Activated naive CD4-positive, alpha-beta T cell treated with anti-CD3 and anti-CD28 coated beads, Interleukin-2, amount 50 U/mL, for 72 hours (primary cell): ENCODE data around the gene STX1A. TPM values are rescaled to one million over a fixed set of nuclear protein-coding genes. Genes with fewer than 3 reads are reported as not detected.

Experiments
- ATAC-seq, 2 donors: fragments of 150-1000 bp; cut with Tn5 transposase; 2 replicates each; pipeline ENCODE4 v1.10.0; 2021; ENCODE audit warnings: mild to moderate bottlenecking in 2 of 2, moderate library complexity in 2 of 2
- DNase-seq, 2 donors: peaks; one replicate each; pipeline ENCODE4 v3.0.0; 2021 to 2022; ENCODE audit warnings: low spot score in 2 of 2
- H3K27ac Mint-ChIP-seq, 2 donors: one replicate each; pipeline ENCODE4 v1.8.0; 2022; ENCODE audit warnings: mild to moderate bottlenecking in 2 of 2, mixed read lengths in 2 of 2
- H3K36me3 Mint-ChIP-seq, 2 donors: one replicate each; pipeline ENCODE4 v1.8.0; 2022; ENCODE audit warnings: mixed read lengths in 2 of 2
- H3K9me3 Mint-ChIP-seq, 2 donors: one replicate each; pipeline ENCODE4 v1.8.0; 2022; ENCODE audit warnings: mixed read lengths in 2 of 2
- total RNA-seq, 2 donors: library from RNA; stranded (reverse); gene quantifications; one replicate each; pipeline ENCODE4 v1.2.3, GENCODE V29; 2022

The STX1A gene
- total RNA-seq, 2 donors from 2014 or later, result 8.8 to 14.0 TPM

DNA sequence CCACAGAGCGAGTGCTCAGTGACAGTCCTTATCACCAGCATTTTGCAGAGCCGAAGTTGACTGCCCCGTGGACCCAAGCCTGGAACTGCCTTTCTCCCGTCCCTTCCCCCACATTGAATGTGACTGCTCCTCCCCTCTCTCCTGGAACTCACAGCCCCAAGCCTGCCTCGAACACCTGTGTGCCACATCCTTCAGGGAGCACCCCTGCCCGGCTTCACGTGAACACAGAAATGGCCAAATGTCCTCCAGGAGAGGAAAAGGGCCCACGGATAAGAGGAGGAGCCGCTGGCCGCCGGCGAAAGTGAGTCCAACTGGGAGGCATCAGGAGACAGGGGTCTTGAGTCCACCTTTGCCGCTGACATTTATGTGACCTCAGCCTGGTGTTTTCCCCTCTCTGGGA, 16.2 kb downstream of the STX1A start:
- DNase-seq, result no peak
- no peak for ATAC-seq
- no peaks in the 10 kb centered on the region for H3K36me3 Mint-ChIP-seq
- no peaks in the 10 kb centered on the region for H3K9me3 Mint-ChIP-seq
- no peak overlapping the region for H3K27ac Mint-ChIP-seq

DNA sequence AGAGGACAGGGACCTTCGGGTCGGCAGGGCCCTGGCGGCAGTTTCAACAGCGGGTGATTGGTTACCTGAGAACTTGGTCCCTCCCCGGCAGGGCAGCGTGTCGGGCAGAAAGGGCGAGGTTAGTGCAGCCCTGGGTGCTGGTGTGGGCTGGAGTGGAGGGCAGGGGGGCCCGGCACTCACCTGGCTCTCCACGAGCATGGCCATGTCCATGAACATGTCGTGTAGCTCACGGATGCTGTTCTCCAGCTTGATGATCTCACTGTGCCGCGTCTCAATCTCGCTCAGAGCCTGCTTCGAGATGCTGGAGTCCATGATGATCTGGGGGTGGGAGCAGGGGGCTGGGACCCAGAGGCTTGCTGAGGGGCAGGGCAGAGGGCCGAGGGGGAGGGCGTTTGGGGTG, 16.8 kb downstream of the STX1A start:
- H3K36me3 Mint-ChIP-seq, result no peaks in the 10 kb centered on the region
- no peak for ATAC-seq
- no peak for DNase-seq
- no peaks in the 10 kb centered on the region for H3K9me3 Mint-ChIP-seq
- no peak overlapping the region for H3K27ac Mint-ChIP-seq

DNA sequence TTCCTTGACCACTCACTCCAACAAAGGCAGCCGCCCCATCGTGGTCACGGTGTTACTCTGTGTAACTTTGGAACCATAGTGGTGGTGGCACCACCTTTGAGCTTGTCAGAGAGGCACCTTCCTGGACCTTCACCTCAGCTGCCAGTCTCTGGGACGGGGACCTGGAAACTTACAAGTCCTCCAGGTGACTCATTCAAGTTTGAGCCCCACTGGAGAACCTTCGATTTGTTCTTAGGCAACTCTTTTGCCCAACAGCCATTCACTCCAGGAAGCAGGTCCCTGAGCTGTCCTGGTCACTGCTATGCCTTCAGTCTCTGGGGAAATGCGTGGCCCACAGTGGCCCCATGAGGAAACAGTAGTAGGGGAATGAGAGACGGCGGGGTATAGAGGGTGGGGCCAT, 17.2 kb downstream of the STX1A start:
- no peaks in the 10 kb centered on the region for H3K36me3 Mint-ChIP-seq
- ATAC-seq, result no peak

DNA sequence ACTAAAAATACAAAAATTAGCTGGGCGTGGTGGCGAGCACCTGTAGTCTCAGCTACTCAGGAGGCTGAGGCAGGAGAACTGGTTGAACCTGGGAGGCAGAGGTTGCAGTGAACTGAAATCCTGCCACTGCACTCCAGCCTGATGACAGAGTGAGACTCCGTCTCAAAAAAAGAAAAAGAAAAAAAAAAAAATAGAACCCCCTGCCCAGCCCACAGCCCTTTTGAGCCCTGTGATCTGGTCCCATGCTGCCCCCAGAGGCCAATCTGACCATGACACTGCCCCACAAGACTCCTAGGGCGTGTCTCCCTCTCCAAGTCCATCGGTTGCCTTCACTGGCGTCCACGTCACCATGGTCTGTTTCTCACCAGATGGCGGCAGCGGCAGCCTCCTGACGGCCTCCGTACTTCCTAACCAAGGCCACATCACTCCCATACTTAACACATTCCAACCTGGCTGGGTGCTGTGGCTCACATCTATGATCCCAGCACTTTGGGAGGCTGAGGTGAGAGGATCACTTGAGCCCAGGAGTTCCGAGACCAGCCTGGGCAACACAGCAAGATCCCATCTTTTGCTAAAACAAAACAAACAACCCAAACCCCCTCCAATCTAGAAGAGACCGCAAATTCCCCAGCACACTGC, 18.0 kb downstream of the STX1A start:
- Mint-ChIP-seq H3K27ac (no peak overlapping the region), H3K36me3 (no peaks in the 10 kb centered on the region), H3K9me3 (no peaks in the 10 kb centered on the region)
- DNase-seq (peak in 1 of 2 donors; percentile 43), ATAC-seq (peak in 1 of 2 donors; percentile 48)

More for the DNA sequence above, 17.2 kb downstream of the STX1A start:
- Mint-ChIP-seq H3K9me3 (no peaks in the 10 kb centered on the region), H3K27ac (no peak overlapping the region)
- DNase-seq, result no peak

DNA sequence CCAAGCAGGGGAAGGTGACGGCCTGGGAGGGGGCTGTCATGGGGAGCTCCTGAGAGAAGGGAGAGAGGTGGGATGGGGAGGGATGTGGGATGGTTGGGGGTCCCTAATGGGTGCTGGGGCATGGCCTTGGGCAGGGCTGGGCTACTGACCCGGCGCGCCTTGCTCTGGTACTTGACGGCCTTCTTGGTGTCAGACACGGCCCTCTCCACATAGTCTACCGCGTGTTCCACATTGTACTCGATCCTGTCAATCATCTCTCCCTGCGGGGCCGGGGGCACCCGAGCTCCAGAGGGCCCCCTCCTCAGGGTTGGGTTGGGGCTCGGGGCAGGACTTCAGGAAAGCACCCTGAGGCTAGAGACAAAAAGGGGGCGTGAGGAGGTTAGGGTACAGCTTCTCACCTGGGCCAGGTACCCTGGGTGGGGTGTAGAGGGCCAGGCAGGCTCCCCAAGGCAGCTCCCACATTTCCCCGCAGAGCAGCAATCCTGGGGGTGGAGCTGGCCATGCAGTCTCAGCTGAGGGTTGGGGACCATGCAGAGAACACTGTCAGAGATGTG, 18.8 kb downstream of the STX1A start:
- no peak for DNase-seq
- ATAC-seq, result no peak
- Mint-ChIP-seq H3K9me3 (no peaks in the 10 kb centered on the region), H3K36me3 (no peaks in the 10 kb centered on the region), H3K27ac (no peak overlapping the region)

DNA sequence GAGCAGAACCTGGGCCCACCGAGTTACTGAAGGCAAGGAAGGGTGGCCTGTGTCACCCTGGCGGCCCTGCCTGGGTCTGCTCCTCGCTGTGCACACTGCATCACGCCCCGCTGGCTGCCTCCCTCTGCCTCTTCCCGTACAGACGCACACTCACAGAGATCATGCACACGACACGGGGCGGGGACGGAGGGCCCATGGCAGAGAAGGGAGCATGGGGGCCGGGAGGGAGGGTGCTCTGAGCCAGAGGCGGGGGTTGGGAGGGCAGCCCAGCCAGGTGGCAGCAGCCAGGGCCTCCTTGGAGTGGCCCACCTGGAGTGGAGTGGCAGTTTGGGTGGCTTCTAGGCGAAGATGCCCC, 19.4 kb downstream of the STX1A start:
- no peak overlapping the region for H3K27ac Mint-ChIP-seq
- DNase-seq, result no peak
- H3K36me3 Mint-ChIP-seq, result no peaks in the 10 kb centered on the region
- H3K9me3 Mint-ChIP-seq, result no peaks in the 10 kb centered on the region
- no peak for ATAC-seq

DNA sequence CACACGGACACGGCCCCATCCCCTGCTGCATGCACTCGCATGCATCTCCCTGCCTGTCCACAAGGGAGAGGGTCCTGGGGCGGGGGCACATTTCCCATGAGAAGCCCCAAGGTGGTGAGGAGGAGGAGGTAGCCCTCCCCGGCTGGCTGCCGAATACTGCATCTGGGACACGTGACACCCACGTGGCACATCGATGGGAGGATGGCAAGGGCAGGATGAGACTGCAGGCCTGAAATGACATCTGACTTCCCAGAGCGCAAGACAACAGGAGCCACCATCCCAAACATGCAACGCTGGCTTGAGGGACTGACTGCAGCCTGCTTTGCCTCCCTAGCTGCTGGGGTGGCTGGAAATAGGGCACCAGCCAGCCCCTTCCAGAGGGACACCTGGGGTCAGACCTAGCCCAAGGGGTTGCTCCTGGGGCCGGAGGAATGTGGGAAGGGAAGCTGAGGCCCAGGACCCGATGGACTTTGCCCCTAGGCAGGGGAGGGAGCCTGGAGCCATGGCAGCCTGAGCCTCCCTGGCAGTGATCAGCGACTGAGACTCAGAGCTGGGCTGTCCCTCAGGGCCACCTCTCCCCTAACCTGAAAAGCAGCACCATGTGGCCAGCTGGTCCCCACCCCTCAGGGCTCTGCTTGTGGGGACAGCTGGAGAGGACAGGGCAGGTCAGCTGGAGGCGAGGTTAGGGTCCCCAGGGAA, 19.9 kb downstream of the STX1A start:
- Mint-ChIP-seq H3K27ac (no peak overlapping the region), H3K36me3 (peaks cover 0 to 3% of the 10 kb centered on the region in 2 donors), H3K9me3 (no peaks in the 10 kb centered on the region)
- DNase-seq (no peak), ATAC-seq (no peak)

DNA sequence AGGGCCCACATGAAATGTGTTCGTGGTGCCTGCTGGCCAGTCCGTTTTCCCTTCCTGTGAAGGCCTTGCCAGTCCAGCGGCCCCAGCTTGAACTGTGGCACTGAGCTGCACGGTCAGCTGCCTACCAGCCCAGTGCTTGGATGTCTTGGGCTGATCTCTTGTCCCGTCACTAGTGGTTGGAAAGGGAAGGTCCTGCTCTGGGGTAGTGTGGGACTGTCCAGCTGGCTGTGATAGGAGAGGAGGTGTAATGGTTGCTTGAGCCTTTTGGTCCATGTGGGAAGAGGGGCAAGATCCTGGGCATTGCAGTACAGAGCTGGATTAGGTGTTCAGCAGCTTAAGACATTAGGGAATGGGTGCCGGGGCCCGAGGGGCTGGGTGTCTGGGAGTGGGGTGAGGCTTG, 21.1 kb downstream of the STX1A start:
- H3K36me3 Mint-ChIP-seq, result peaks cover 0 to 8% of the 10 kb centered on the region in 2 donors
- no peak for ATAC-seq
- H3K9me3 Mint-ChIP-seq, result no peaks in the 10 kb centered on the region
- no peak for DNase-seq
- peak overlapping the region; percentile 40 to 57 for H3K27ac Mint-ChIP-seq

DNA sequence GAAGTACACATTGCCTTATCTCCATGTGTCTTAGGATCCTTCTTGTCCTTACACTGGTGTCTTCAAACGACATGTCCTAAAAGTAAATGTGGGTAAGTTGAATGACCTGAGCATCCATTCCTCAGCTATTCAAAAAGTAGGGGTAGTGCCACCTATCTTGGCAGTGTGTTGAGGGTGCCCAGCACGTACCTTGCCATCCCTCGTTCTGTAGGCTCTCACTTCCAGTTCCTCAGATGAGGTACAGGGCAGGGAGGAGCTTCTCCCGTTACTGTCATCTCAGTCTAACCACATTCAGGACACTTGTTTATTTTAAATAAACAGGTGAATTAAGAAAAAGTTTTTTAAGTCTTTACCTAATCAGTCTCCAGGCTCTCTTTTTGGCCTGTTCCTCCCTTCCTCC, 23.1 kb downstream of the STX1A start:
- ATAC-seq (no peak), DNase-seq (no peak)
- peaks cover 11 to 14% of the 10 kb centered on the region in 2 donors for H3K36me3 Mint-ChIP-seq
- H3K9me3 Mint-ChIP-seq, result no peaks in the 10 kb centered on the region
- H3K27ac Mint-ChIP-seq, result no peak overlapping the region

DNA sequence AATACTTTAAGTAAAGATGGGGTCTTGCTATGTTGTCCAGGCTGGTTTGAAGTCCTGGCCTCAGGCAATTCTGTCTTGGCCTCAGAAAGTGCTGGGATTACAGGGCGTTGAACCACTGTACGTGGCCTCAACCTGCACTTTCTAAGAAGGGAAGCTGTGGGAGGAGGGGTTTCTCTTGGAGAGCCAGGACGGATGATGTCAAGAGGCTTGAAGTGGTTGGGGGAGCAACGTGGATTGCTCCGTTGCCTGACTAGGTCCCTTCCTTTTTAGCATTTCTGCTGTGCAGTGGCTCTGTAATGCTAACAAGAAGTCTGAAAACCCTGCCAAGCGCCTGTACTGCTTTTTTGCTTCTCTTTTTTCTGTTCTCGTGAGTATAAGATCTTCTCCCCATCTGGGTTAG, 28.8 kb downstream of the STX1A start:
- DNase-seq, result no peak
- Mint-ChIP-seq H3K9me3 (no peaks in the 10 kb centered on the region), H3K27ac (no peak overlapping the region), H3K36me3 (peaks cover 27 to 31% of the 10 kb centered on the region in 2 donors)
- ATAC-seq, result no peak

DNA sequence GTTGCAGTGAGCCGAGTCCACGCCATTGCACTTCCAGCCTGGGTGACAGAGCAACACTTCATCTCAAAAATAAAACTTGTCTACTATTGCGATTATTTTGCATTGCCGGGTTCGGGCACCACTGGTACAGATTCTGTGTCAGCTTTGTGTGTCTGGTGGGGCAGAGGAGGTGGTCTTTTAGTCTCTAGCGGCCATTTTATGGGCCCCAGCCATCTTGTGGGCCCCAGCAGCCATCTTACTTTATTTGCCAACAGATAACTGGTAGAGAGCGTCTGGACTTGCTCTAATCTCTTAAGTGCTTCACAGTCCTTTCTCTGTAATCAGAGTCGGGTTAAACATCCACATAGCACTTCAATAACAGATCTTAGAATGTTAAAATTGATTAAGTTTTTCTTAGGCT, 31.2 kb downstream of the STX1A start:
- DNase-seq, result no peak
- Mint-ChIP-seq H3K9me3 (no peaks in the 10 kb centered on the region), H3K27ac (peak overlapping the region; percentile 14 to 26), H3K36me3 (peaks cover 32 to 36% of the 10 kb centered on the region in 2 donors)
- no peak for ATAC-seq

DNA sequence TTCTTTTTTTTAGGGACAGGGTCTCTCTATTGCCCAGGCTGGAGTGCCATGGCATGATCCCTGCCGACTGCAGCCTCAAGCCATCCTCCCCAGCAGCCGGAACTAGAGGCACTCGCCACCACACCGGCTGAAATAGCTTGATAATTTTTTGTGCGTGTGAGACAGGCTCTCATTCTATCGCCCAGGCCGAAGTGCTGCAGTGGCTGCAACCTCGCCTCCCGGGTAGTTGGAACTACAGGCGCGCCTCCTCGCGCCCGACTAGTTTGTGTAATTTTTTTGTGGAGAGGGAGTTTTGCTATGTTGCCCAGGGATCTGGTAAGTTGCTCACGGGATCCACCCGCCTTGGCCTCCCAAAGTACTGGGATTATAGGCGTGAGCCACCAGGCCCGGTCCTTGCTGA, 34.2 kb downstream of the STX1A start:
- no peak for ATAC-seq
- no peak for DNase-seq
- Mint-ChIP-seq H3K9me3 (no peaks in the 10 kb centered on the region), H3K36me3 (peaks cover 33 to 34% of the 10 kb centered on the region in 2 donors), H3K27ac (no peak overlapping the region)

DNA sequence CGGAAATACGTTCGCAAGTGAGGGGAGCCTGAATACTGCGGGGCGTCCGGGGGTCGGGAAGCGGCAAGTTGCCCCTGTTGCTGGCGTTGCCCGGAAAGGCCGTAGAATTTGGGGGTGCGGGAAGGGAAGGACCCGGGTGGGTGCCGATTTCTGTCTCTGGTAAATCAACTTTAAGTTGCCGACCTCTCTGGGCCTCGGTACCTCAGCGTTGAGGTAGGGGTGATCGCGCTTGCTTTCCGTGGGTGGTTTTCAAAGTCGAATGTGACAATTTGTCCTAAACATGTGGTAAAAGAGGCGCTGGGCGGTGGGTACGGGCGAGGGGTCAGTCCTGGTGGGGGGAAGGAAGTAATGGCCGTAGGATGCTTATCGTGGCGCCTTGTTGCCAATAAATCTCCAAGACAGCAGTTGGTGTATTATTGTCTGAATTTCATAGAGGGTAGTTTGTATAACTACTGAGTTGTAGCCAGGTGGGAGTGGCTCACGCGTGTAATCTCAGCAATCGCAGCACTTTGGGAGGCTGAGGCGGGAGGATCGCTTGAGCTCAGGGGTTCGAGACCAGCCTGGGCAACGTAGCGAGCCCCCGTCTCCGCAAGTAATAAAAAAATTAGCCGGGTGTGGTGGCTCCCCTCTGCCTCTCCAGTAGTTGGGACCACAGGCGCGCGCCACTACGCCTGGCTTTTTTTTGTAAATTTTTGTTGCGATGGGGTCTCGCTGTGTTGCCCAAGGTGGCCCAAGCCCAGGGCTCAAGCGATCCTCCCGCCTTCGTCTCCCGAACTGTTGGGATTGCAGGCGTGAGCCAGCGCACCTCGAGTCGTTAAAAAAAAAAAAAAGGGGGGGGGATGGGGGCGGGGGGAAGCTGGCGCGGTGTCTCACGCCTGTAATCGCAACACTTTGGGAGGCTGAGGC, 35.4 kb downstream of the STX1A start:
- DNase-seq, result no peak
- ATAC-seq, result peak in 1 of 2 donors; percentile 1
- H3K36me3 Mint-ChIP-seq, result peaks cover 26 to 30% of the 10 kb centered on the region in 2 donors
- no peaks in the 10 kb centered on the region for H3K9me3 Mint-ChIP-seq
- H3K27ac Mint-ChIP-seq, result peak overlapping the region; percentile 94 to 97

DNA sequence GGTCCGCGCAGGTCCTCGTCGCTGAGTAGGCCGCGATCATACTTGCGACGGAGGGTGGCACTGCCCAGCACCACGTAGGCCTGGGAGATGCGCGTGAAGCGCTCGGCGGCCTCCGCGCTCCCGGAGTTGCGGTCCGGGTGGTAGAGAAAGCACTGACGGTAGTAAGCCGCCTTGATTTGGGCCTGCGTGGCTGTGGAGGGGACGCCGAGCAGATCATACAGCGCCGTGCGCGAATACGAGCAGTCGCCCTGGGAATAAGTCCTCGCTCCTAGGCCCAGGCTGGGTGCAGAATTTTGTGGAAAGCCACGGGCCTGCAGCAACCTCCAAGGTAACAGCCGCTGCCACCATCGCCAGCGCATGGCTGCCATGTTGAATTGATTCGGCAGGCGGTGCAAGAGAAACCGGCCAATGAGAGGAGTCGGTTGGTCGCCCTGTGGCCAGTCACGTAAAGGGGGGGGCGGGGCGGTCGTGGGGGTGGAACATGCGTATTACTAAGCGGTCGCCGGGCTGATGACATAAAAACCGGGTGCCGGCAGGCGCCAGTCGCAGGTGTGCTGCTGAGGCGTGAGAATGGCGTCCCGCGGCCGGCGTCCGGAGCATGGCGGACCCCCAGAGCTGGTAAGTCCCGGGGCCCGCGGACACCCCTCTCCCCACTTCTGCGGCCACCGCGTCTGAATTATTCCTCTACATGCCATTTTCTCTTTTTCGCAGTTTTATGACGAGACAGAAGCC, 36.2 kb downstream of the STX1A start, which contains the start of the genes BUD23 and DNAJC30:
Gene BUD23 (plus strand): TSS at position 542 of the 732 bp plus-strand sequence. CDS start 29 bp downstream, at position 571.
Gene DNAJC30 (minus strand): TSS at position 398 of the 732 bp plus-strand sequence. CDS start 30 bp downstream, at position 368.
- DNase-seq (peak; percentile 83 to 91), ATAC-seq (peak; percentile 96 to 97)
- Mint-ChIP-seq H3K36me3 (peaks cover 25 to 31% of the 10 kb centered on the region in 2 donors), H3K27ac (peak within 1 kb of the TSS; percentile 94 to 97), H3K9me3 (no peaks in the 10 kb centered on the region)

DNA sequence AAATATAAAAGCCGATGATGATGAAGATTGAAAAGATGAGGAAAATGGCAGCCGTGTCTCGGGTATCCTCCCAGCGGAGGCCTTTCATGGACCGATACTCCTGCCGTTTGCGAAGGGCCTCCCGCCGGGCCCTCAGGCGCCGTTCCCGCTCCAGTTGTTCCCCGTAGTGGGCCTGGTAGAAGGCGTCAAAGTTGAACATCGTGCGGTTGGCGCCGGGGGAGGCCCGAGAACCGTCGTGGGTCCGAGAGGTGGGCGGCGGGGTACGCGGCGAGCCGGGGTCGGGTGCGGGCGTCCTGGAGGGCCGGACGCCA, 36.8 kb downstream of the STX1A start:
- H3K9me3 Mint-ChIP-seq, result no peaks in the 10 kb centered on the region
- H3K27ac Mint-ChIP-seq, result peak overlapping the region; percentile 94 to 96
- peaks cover 30 to 36% of the 10 kb centered on the region in 2 donors for H3K36me3 Mint-ChIP-seq
- ATAC-seq, result peak in 1 of 2 donors; percentile 2
- DNase-seq, result no peak

DNA sequence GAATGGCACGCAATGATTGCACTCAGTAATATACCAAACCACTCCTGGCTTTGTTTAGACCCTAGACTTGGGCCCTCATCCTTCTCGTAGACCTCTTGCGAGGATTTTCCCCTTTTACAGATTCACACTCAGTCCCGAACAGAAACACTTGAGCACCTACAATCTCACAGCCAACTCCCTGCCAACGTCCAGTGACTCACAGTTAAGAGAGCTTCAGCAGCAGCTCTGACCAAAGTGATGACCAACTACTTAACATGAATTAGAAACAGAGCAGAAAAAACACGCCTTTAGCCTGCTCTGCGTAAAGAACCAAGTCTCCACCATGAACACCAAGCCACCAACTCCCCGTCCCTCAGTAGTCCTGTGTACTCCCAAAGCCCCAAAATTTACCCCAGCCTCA, 38.4 kb downstream of the STX1A start:
- DNase-seq (no peak), ATAC-seq (no peak)
- peak overlapping the region in 1 of 2 donors; percentile 94 for H3K27ac Mint-ChIP-seq
- peaks cover 30 to 37% of the 10 kb centered on the region in 2 donors for H3K36me3 Mint-ChIP-seq
- no peaks in the 10 kb centered on the region for H3K9me3 Mint-ChIP-seq
